HG02588 (cell line): ENCODE data around the gene FRMD8.

Source experiments
- ATAC-seq: cut with Tn5 transposase; IDR thresholded peaks from one replicate; pipeline ENCODE4 v1.9.1; 2021; ENCODE audit warnings: mild to moderate bottlenecking, moderate library complexity; ENCODE audit not compliant: unreplicated experiment

The FRMD8 gene

GRCh38 chr11:65434057-65434666 is 47.7 kb downstream of the FRMD8 start:
- ATAC-seq = no peak

- ATAC-seq = no peak
Measured at GRCh38 chr11:65434667-65435410, 48.4 kb downstream of the FRMD8 start.

- ATAC-seq = no peak
Measured at GRCh38 chr11:65435411-65435931, 49.0 kb downstream of the FRMD8 start.

- no peak for ATAC-seq
Measured at GRCh38 chr11:65435981-65436411, 49.6 kb downstream of the FRMD8 start.

GRCh38 chr11:65436412-65437032 is 50.1 kb downstream of the FRMD8 start:
- ATAC-seq = no peak

GRCh38 chr11:65437436-65438227 is 51.2 kb downstream of the FRMD8 start:
- no peak for ATAC-seq

GRCh38 chr11:65438257-65439151 is 52.1 kb downstream of the FRMD8 start:
- no peak for ATAC-seq

GRCh38 chr11:65439331-65440181 is 53.1 kb downstream of the FRMD8 start:
- no peak for ATAC-seq

- peak; percentile 49 for ATAC-seq
Measured at GRCh38 chr11:65440831-65441499, 54.5 kb downstream of the FRMD8 start.

GRCh38 chr11:65442842-65443331 is 56.5 kb downstream of the FRMD8 start:
- ATAC-seq = no peak

GRCh38 chr11:65444314-65445051 is 58.0 kb downstream of the FRMD8 start:
- ATAC-seq = no peak

- ATAC-seq = no peak
Measured at GRCh38 chr11:65445101-65445603, 58.7 kb downstream of the FRMD8 start.

GRCh38 chr11:65445604-65446445 is 59.4 kb downstream of the FRMD8 start:
- no peak for ATAC-seq

GRCh38 chr11:65446446-65447277 is 60.2 kb downstream of the FRMD8 start:
- no peak for ATAC-seq

GRCh38 chr11:65448074-65448417 is 61.6 kb downstream of the FRMD8 start:
- ATAC-seq = no peak
